Esophagus mucosa (tissue), 1 donor: ENCODE measurements around the gene TYMS. TPM values are rescaled to one million over a fixed set of nuclear protein-coding genes. Genes with fewer than 3 reads are reported as not detected.

Experiments used
- ATAC-seq: fragments of 200-7000 bp; cut with Tn5 transposase; one replicate; pipeline ENCODE4 v1.9.1; 2020
- total RNA-seq: library from RNA; stranded (reverse); gene quantifications from one replicate; pipeline ENCODE4 v1.2.4, GENCODE V29; 2023
- donor health status: DM: yes; HTN: yes; CAD: no.

The TYMS gene
- total RNA-seq, 1 donor from 2014 or later = 28.4 TPM

GRCh38 chr18:647304-647703 is 10.1 kb upstream of the TYMS start:
- no peak for ATAC-seq

- no peak for ATAC-seq
These were observed 8.1 kb upstream of the TYMS start for GRCh38 chr18:649341-649740.

GRCh38 chr18:650428-650858 is 7.0 kb upstream of the TYMS start:
- no peak for ATAC-seq

- ATAC-seq = no peak
These were observed 5.3 kb upstream of the TYMS start for GRCh38 chr18:652131-652530.

DNA sequence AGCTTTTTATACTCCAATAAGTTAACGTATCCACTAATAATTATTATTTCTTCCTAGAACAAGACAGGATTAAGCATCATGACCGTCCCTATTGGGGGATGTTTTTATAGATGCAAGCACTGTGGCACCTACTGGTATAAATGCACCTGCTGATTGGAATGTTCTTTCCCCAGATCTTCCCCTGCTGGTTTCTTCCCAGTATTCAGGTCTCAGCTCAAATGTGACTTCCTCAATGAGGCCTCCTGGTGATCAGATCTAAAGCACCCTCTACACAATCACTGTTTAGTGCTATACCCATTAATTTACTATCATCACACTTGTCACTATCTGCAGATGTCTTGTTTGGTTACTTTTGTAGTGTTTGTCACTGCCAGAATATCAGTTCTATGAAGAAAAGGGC is 3.9 kb upstream of the TYMS start:
- no peak for ATAC-seq

DNA sequence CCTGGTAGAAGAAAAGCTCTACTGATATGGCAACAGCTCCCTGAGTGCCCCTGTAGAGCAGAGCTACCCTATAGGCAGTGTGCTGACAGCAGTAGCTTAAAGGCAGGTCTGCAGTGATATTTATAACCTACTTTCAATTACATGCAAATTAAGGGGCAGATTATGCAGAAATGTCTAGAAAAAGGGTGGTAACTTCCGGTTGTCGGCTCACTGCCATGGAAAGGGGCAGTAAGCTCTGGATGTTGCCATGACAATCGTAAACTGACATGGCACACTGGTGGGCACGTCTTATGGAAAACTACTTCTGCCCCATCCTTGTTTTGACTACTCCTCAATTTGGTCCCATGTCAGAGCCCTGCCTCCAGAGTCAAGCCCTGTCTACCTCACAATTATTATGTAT is 2.9 kb upstream of the TYMS start:
- ATAC-seq = no peak

- ATAC-seq = no peak
These were observed 2.0 kb upstream of the TYMS start for GRCh38 chr18:655445-655844.

DNA sequence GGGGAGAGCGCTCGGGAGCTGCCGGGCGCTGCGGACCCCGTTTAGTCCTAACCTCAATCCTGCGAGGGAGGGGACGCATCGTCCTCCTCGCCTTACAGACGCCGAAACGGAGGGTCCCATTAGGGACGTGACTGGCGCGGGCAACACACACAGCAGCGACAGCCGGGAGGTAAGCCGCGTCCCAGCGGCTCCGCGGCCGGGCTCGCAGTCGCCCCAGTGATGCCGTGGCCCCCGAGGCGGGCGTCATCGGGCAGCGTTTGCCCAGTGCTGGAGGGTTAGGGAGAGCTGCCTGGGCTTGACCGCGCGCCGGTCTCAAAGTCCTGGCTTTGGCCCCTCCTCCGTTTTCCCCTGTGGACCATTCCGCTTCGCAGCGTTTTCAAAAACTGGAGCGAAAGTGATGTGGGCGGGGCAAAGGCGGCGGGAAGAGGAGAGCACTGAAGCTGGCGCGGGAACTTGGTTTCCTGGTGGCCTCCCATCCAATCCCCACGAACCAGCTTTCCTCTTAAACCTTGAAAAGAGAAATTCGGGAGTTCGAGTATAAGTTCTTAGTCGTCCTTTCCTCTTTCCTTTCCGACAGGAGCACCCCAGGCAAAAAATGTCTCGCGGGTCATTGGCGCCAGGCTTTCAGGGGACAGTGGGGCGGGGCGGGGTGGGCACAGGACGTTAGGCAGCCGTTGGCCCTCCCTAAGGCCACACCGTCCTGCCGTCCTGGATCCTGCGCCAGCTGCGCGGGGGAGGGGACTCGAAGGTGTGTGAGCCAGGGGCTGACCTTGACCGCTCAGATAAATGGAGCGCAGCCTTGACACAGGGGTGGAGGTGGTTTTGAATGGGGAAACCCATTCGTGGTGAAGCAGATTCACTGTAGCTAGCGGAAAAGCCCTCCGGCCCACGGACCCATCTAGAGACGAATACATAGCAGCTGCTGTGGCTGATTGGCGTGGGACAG is 821 bp downstream of the TYMS start:
- peak; percentile 84 for ATAC-seq

DNA sequence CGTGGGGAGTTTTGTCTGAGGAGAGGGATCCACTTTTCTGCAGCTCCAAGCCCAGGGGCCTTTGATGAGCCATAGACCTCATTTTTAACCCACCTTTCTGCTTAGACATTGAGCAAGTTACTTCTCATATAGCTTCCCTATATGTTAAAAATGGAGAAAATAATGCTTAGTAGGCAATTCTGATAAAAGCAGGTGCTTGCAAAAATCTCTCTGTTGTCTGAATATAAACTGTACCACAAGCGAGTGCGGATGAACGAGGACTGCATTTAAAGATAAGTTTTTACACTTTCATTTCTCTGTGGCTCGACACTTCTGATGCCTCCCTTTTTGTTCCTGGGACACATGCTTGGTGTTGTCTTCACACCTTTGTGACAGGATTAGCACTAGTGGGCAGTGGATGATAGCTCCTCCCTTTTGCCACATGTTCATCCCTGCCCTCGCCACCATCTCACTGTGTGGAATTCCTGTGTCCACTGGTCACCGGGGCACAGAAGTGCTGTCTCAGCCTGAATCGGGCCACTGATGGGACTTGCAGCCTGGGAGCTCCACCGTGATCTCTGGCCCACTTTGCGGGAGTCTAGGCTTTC is 1.6 kb downstream of the TYMS start:
- ATAC-seq = no peak

DNA sequence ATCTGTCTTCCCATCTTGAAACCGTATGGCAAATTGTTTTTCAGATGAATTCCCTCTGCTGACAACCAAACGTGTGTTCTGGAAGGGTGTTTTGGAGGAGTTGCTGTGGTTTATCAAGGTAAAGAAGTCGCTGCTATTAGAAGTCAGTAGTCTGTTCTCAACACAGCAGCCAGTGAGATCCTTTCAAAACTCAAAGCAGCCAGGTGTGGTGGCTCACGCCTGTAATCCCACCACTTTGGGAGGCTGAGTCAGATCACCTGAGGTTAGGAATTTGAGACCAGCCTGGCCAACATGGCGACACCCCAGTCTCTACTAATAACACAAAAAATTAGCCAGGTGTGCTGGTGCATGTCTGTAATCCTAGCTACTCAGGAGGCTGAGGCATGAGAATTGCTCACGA is 2.1 kb downstream of the TYMS start:
- ATAC-seq = no peak

DNA sequence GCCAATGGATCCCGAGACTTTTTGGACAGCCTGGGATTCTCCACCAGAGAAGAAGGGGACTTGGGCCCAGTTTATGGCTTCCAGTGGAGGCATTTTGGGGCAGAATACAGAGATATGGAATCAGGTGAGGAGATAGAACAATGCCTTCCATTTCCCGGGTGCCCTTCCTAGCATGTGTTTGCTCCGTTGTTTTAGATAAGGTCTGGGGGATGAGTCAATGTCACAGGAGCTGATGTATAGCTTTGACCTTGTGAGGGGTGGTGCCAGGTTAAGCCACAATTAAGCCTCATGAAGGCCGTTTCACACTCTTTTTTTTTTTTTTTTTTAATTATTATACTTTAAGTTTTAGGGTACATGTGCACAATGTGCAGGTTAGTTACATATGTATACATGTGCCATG is 4.7 kb downstream of the TYMS start:
- ATAC-seq = no peak

GRCh38 chr18:666177-666576 is 8.7 kb downstream of the TYMS start:
- no peak for ATAC-seq

- ATAC-seq = no peak
These were observed 9.2 kb downstream of the TYMS start for GRCh38 chr18:666628-667027.

- ATAC-seq = no peak
These were observed 10.8 kb downstream of the TYMS start for GRCh38 chr18:668260-668659.

- no peak for ATAC-seq
These were observed 11.6 kb downstream of the TYMS start for GRCh38 chr18:669077-669476.

DNA sequence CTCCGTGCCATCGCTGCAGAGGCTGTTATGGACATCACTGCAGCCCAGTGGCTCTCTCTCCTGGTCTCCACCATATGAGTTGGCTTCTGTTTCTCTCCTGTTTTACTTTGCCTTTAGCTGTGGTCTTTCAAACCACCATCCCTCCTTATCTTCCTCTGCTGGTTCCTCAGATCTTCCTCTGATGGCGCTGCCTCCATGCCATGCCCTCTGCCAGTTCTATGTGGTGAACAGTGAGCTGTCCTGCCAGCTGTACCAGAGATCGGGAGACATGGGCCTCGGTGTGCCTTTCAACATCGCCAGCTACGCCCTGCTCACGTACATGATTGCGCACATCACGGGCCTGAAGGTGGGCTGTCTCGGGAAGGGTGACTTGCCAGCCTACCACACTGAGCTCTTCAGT is 13.1 kb downstream of the TYMS start:
- peak; percentile 22 for ATAC-seq

- no peak for ATAC-seq
These were observed 14.0 kb downstream of the TYMS start for GRCh38 chr18:671405-671804.

GRCh38 chr18:673317-673716 is 15.9 kb downstream of the TYMS start:
- ATAC-seq = no peak

GRCh38 chr18:673769-674168 is 16.3 kb downstream of the TYMS start:
- no peak for ATAC-seq

DNA sequence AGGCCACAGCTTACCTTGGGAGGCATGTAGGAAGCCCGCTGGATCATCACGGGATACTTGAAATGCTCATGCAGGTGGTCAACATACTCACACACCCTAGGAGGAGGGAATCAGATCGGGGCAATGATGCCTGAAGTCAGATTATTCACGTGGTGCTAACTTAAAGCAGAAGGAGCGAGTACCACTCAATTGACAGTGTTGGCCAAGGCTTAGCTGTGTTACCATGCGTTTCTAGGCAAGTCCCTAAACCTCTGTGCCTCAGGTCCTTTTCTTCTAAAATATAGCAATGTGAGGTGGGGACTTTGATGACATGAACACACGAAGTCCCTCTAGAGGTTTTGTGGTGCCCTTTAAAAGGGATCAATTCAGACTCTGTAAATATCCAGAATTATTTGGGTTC is 17.9 kb downstream of the TYMS start:
- ATAC-seq = no peak

GRCh38 chr18:676069-676468 is 18.6 kb downstream of the TYMS start:
- ATAC-seq = no peak

GRCh38 chr18:676736-677135 is 19.3 kb downstream of the TYMS start:
- ATAC-seq = no peak

DNA sequence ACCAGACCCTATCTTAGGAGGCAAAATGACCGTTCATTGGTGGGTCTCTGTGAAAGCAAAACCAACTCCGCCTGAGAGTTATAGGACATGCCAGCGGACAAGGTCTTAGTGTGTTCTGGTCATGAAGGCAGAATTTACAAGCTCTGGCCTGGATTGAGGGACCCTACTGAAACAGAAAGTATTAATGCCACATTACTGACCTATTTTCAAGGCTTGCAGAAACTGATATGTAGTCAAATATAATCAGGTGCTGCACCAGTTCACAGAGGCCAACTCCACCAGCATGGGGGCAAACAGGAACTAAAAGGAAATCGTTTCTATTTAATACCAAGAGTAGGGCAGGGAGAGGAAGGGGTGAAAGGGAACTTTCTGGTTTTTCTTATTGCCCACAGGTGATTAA is 19.7 kb downstream of the TYMS start:
- ATAC-seq = no peak

- no peak for ATAC-seq
These were observed 20.5 kb downstream of the TYMS start for GRCh38 chr18:677951-678381.
